BJ (cell line): ENCODE measurements around the gene AIP. TPM values are rescaled to one million over a fixed set of nuclear protein-coding genes. Genes with fewer than 3 reads are reported as not detected.

Source experiments
- CTCF ChIA-PET: fragments of 350-600 bp; formaldehyde crosslinking; extraction: SDS; loops from one replicate; lab custom pipeline; 2021; ENCODE audit warnings: antibody characterized with exemption, inconsistent platforms; lab: Yijun Ruan, JAX
- POLR2A ChIA-PET: fragments of 300-600 bp; sonication (Branson Sonifier 250); formaldehyde crosslinking; extraction: SDS; loops from one replicate; lab custom pipeline; 2021; ENCODE audit warnings: antibody characterized with exemption; lab: Charles Lee
- DNase-seq: peaks from one replicate; pipeline ENCODE4 v3.0.0-alpha.2; 2011; ENCODE audit warnings: low read depth
- H3K27me3 ChIP-seq: 2 replicates; pipeline ENCODE4 v1.6.0; 2011; ENCODE audit warnings: low read length; ENCODE audit not compliant: control insufficient read depth, insufficient read depth
- H3K36me3 ChIP-seq: 2 replicates; pipeline ENCODE4 v1.5.1; 2011; ENCODE audit warnings: low read length; ENCODE audit not compliant: control insufficient read depth, insufficient read depth
- H3K4me3 ChIP-seq: 2 replicates; pipeline ENCODE4 v1.5.1; 2011; ENCODE audit warnings: low read depth, mild to moderate bottlenecking, control low read depth, low read length
- polyA plus RNA-seq: library from polyadenylated mRNA; depleted of rRNA; stranded (reverse); fragments of >200 nt; gene quantifications from 2 replicates; pipeline ENCODE4 v1.2.3, GENCODE V29; 2011
- TF ChIP-seq, protein P1 (sequence below): IDR thresholded peaks from 2 replicates; pipeline ENCODE4 v1.5.1; 2011; ENCODE audit warnings: low read depth, mild to moderate bottlenecking, control low read depth, inconsistent platforms, low read length, moderate library complexity; ENCODE audit not compliant: insufficient read depth

The AIP gene
- polyA plus RNA-seq, 1 experiment, result 133 TPM

DNA sequence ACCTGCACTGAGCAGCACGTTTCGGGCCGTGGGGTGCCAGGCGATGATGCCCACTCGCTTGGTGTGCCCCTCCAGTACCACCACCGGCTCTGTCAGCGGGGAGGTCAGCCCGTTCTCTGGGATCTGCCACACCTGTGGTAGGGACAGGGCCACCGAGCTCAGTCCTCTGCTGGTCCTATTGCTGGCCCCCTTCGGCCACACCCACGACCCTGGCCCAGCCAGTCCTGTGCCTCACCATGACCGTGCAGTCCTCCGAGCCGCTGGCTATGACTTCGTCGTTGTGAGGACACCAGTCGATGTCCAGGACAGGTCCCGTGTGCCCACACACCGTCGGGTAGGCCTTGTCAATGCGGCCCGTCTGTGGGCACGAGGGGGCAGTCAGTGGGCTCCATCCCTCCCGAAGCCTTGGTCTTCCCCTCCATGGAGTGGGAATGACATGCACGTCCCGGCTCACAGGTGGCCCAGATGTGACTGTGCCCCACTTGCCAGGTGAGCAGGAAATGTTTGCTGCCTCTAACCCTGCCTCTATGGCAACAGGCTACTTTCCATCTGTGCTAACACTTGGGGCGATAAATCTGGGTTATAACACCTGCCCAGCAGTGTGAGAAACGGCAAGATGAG, 41.0 kb upstream of the AIP start:
- POLR2A ChIA-PET, result no interaction called here
- Histone ChIP-seq H3K27me3 (no peaks in the 10 kb centered on the region), H3K36me3 (peaks cover 18% of the 10 kb centered on the region), H3K4me3 (no peak overlapping the region)
- TF ChIP-seq, protein P1, sequence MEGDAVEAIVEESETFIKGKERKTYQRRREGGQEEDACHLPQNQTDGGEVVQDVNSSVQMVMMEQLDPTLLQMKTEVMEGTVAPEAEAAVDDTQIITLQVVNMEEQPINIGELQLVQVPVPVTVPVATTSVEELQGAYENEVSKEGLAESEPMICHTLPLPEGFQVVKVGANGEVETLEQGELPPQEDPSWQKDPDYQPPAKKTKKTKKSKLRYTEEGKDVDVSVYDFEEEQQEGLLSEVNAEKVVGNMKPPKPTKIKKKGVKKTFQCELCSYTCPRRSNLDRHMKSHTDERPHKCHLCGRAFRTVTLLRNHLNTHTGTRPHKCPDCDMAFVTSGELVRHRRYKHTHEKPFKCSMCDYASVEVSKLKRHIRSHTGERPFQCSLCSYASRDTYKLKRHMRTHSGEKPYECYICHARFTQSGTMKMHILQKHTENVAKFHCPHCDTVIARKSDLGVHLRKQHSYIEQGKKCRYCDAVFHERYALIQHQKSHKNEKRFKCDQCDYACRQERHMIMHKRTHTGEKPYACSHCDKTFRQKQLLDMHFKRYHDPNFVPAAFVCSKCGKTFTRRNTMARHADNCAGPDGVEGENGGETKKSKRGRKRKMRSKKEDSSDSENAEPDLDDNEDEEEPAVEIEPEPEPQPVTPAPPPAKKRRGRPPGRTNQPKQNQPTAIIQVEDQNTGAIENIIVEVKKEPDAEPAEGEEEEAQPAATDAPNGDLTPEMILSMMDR, result no peak
- no peak for DNase-seq
- CTCF ChIA-PET, result no interaction called here

DNA sequence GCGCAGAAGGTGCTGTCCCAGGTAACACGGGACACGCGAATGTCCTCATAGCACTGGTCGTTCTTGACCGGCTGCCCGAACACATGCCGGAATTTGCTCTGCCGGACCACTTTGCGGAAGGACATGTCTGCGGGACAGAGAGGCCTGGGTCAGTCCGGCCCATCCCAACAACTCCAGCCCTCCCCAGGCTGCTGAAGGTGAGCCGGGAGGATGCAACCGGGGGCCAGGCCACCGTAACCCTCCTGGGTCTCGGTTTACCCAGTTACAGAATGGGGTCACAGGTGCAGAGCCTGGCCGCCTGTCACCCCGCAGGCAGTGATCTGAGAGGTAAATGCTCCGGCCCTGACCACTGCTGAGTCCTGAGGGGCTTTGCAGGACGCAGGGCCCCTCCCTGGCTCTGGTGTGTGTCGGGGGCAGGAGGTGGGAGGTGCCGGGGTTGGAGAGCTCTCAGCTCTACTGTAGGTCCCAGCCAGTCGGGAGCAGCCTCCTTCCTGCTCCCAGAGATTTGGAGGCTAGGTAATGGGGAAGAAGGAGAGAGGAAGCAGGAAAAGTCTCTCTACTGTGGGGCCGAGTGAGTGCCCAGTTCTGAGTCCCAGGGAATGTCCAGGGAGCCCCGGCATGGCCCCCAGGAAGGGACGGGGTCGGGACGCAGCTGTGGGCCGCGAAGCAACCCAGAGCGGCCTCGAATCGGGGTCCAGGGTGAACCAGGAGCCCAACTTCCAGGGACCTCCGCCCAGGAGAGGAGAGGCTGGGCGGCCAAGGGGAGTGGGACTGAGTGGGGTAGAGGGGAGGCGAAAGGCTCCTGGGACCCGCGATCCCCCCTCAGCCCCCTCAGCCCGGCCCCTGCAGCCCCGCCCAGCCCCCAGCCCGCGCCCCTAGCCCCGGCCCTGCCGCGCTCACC, 40.1 kb upstream of the AIP start:
- H3K36me3 ChIP-seq, result peaks cover 17% of the 10 kb centered on the region
- no peak for DNase-seq
- POLR2A ChIA-PET, result no interaction called here
- TF ChIP-seq, protein P1, result no peak
- no peaks in the 10 kb centered on the region for H3K27me3 ChIP-seq
- H3K4me3 ChIP-seq, result peak overlapping the region; percentile 90
- CTCF ChIA-PET, result interaction anchor here (1.2 to 1.3 kb wide), 2 partner anchors 15 to 41 kb away, joined by 3 read pairs; partner anchors contain the start of gene PPP1CA

DNA sequence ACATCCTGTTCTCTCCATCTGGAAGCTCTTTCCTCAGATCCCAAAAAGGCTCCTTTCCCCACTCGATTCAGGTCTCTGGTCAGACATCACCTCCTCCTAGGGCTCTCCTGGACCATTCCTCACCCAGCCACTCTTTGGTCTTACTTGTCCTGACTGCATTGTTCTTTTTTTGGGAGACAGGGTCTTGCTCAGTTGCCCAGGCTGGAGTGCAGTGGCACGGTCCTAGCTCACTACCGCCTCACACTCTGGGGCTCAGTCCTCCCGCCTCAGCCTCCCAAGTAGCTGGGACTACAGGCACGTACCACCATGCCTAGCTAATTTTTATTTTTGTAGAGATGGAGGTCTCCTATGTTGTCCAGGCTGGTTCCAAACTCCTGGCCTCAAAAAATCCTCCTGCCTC, 37.3 kb upstream of the AIP start:
- TF ChIP-seq, protein P1, result no peak
- Histone ChIP-seq H3K27me3 (no peaks in the 10 kb centered on the region), H3K4me3 (no peak overlapping the region), H3K36me3 (peaks cover 11% of the 10 kb centered on the region)
- POLR2A ChIA-PET, result no interaction called here
- DNase-seq, result no peak
- CTCF ChIA-PET, result interaction anchor here (0.7 kb wide), 1 partner anchor 14 kb away, joined by 3 read pairs; no protein-coding TSS in a partner anchor

DNA sequence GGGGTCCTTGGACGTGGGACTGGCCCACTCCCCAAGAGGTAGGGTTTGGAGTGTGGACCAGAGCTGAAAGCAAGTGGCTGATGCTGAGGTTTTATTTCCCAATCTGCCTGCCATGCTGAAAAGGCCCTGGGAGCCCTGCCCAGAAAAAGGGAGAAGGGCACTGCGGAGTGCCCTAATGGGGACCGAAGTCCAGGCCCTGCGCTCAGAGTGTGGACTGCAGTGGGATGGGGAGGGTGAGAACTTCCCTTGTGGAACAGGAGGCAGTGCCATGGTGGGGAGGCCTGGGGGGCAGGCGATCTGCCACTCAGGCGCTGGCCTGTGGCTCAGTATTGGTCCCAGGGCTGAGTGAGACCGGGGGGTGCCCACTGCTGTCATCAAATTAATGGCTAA, 34.6 kb upstream of the AIP start:
- Histone ChIP-seq H3K4me3 (no peak overlapping the region), H3K36me3 (no peaks in the 10 kb centered on the region), H3K27me3 (no peaks in the 10 kb centered on the region)
- no peak for DNase-seq
- TF ChIP-seq, protein P1, result no peak
- POLR2A ChIA-PET, result no interaction called here
- CTCF ChIA-PET, result no interaction called here

DNA sequence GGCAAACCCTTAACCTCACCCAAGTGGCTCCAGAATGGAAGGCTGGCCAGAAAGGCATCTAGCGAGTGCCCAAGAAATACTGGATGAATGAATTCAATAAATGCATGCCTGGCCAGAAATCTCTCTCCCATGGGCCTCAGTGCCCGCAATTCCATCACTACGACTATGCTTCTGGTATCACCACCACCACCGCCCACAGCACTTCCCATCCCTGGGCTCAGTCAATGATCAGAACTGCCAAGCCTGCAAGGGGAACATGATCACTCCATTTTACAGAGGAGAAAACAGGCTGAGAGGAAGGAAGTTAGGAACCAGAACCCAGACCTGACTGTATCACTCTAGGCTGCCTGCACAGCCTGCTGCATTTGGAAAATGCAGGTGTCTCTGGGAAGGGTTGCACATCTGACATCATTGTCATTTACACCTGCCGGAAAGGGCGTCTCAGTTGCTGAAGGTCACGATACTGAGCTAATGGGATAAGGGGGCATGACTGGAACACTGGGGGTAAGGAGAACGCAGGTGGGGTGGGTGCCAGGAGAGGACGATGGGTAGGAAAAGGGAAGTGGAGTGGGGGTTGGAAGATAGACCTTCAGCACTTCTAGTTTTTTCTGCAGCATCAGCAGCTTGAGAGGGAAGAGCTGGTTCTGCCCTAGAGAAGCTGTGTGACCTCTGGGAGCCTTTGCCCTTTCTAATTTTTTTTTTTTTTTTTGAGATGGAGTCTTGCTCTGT, 33.5 kb upstream of the AIP start:
- TF ChIP-seq, protein P1, result no peak
- Histone ChIP-seq H3K4me3 (no peak overlapping the region), H3K27me3 (no peaks in the 10 kb centered on the region), H3K36me3 (no peaks in the 10 kb centered on the region)
- CTCF ChIA-PET, result no interaction called here
- no peak for DNase-seq
- POLR2A ChIA-PET, result no interaction called here
